OCI-M1 (cell line): Measurements from ENCODE around the gene CISD1.
"Not testable (repeated sequence)": the region's sequence is repeated elsewhere in the genome, so short reads cannot be mapped to it uniquely, and the experiment has no call there.

Experiments used
- DNase-seq: peaks from one replicate; lab custom pipeline; 2025; lab: John Stamatoyannopoulos, UW

The CISD1 gene

GRCh38 chr10:58268946-58269781, at the start of gene CISD1:
TSS of gene CISD1 (plus strand) at chr10:58269162. CDS start at chr10:58269274, 112 bp downstream.
- DNase-seq: peak; percentile 99

- DNase-seq: no peak
Measured at GRCh38 chr10:58219875-58220274, 49.1 kb upstream of the CISD1 start.

GRCh38 chr10:58220769-58221451, 48.1 kb upstream of the CISD1 start:
- DNase-seq: no peak

GRCh38 chr10:58225654-58226053, 43.3 kb upstream of the CISD1 start:
- no peak for DNase-seq

GRCh38 chr10:58229856-58230255, 39.1 kb upstream of the CISD1 start:
- DNase-seq: not testable (repeated sequence)

GRCh38 chr10:58237014-58237834, 31.7 kb upstream of the CISD1 start:
- no peak for DNase-seq

GRCh38 chr10:58239561-58240169, 29.3 kb upstream of the CISD1 start:
- no peak for DNase-seq

- no peak for DNase-seq
Measured at GRCh38 chr10:58240531-58240930, 28.4 kb upstream of the CISD1 start.

- DNase-seq: no peak
Measured at GRCh38 chr10:58241346-58241745, 27.6 kb upstream of the CISD1 start.

- no peak for DNase-seq
Measured at GRCh38 chr10:58243269-58243668, 25.7 kb upstream of the CISD1 start.

GRCh38 chr10:58243801-58244200, 25.2 kb upstream of the CISD1 start:
- DNase-seq: not testable (repeated sequence)

GRCh38 chr10:58244242-58244641, 24.7 kb upstream of the CISD1 start:
- not testable (repeated sequence) for DNase-seq

GRCh38 chr10:58244666-58245065, 24.3 kb upstream of the CISD1 start:
- DNase-seq: not testable (repeated sequence)

GRCh38 chr10:58253184-58253583, 15.8 kb upstream of the CISD1 start:
- no peak for DNase-seq

GRCh38 chr10:58254644-58255043, 14.3 kb upstream of the CISD1 start:
- no peak for DNase-seq

- not testable (repeated sequence) for DNase-seq
Measured at GRCh38 chr10:58256013-58256780, 12.8 kb upstream of the CISD1 start.

- DNase-seq: peak; percentile 12
Measured at GRCh38 chr10:58258977-58259692, 9.8 kb upstream of the CISD1 start.

- no peak for DNase-seq
Measured at GRCh38 chr10:58260334-58260733, 8.6 kb upstream of the CISD1 start.

GRCh38 chr10:58262766-58263165, 6.2 kb upstream of the CISD1 start:
- no peak for DNase-seq

GRCh38 chr10:58264780-58265179, 4.2 kb upstream of the CISD1 start:
- peak; percentile 65 for DNase-seq
